ENCODE results near the gene MERTK.

The MERTK gene

DNA sequence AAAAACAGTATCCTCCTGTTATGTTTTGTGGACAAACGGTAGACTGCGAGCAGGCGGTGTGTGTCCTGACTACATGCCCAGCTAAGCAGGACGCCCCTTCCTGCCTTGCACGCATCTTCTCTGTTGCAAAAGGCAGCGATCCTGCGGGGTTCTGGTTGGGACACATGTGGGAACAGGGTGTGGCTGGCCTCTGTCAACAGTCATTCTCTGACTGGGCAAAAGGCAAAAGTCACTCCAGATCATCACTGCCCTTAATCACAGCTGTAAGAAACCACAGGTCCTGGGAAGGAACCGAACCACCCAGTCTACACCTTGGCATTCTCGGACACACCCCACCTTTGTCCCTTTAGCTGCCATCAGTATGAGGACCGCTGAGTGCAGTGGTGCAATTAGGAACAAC lies 112.3 kb downstream of the MERTK start:
- POLR2A ChIA-PET, result no interaction called here
- H3K4me3 ChIP-seq (ENCODE audit: low read depth, low read length), result no peak overlapping the region
- TF ChIP-seq, protein P1, sequence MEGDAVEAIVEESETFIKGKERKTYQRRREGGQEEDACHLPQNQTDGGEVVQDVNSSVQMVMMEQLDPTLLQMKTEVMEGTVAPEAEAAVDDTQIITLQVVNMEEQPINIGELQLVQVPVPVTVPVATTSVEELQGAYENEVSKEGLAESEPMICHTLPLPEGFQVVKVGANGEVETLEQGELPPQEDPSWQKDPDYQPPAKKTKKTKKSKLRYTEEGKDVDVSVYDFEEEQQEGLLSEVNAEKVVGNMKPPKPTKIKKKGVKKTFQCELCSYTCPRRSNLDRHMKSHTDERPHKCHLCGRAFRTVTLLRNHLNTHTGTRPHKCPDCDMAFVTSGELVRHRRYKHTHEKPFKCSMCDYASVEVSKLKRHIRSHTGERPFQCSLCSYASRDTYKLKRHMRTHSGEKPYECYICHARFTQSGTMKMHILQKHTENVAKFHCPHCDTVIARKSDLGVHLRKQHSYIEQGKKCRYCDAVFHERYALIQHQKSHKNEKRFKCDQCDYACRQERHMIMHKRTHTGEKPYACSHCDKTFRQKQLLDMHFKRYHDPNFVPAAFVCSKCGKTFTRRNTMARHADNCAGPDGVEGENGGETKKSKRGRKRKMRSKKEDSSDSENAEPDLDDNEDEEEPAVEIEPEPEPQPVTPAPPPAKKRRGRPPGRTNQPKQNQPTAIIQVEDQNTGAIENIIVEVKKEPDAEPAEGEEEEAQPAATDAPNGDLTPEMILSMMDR (IDR thresholded peaks at IDR 0.05; ENCODE audit: insufficient read depth, low read length, missing control alignments), result no peak
- DNase-seq (ENCODE audit: low read depth, low spot score), result no peak
- CTCF ChIA-PET, result no interaction called here

- ChIA-PET CTCF (no interaction called here), POLR2A (no interaction called here)
- TF ChIP-seq, protein P1 (IDR thresholded peaks at IDR 0.05; ENCODE audit: insufficient read depth, low read length, missing control alignments), result no peak
- no peak overlapping the region for H3K4me3 ChIP-seq (ENCODE audit: low read depth, low read length)
- DNase-seq (ENCODE audit: low read depth, low spot score), result no peak
Observed at GRCh38 chr2:112012556-112012955, 114.1 kb downstream of the MERTK start.

- no peak for DNase-seq (ENCODE audit: low read depth, low spot score)
- no peak overlapping the region for H3K4me3 ChIP-seq (ENCODE audit: low read depth, low read length)
- POLR2A ChIA-PET, result no interaction called here
- CTCF ChIA-PET, result interaction anchor here (1.7 kb wide), 1 partner anchor 10 kb away, joined by 4 read pairs; no protein-coding TSS in a partner anchor
- TF ChIP-seq, protein P1 (IDR thresholded peaks at IDR 0.05; ENCODE audit: insufficient read depth, low read length, missing control alignments), result no peak
Observed at GRCh38 chr2:112018846-112019245, 120.4 kb downstream of the MERTK start.

GRCh38 chr2:112019569-112019982 lies 121.2 kb downstream of the MERTK start:
- CTCF ChIA-PET, result interaction anchor here (1.0 to 1.7 kb wide), 2 partner anchors 11 to 132 kb away, joined by 3 to 4 read pairs; no protein-coding TSS in a partner anchor
- no peak overlapping the region for H3K4me3 ChIP-seq (ENCODE audit: low read depth, low read length)
- TF ChIP-seq, protein P1 (IDR thresholded peaks at IDR 0.05; ENCODE audit: insufficient read depth, low read length, missing control alignments), result no peak
- DNase-seq (ENCODE audit: low read depth, low spot score), result no peak
- POLR2A ChIA-PET, result no interaction called here

GRCh38 chr2:112020561-112020960 lies 122.2 kb downstream of the MERTK start:
- ChIA-PET CTCF (no interaction called here), POLR2A (no interaction called here)
- no peak overlapping the region for H3K4me3 ChIP-seq (ENCODE audit: low read depth, low read length)
- no peak for DNase-seq (ENCODE audit: low read depth, low spot score)
- TF ChIP-seq, protein P1 (IDR thresholded peaks at IDR 0.05; ENCODE audit: insufficient read depth, low read length, missing control alignments), result peak; percentile 9

GRCh38 chr2:112021290-112021689 lies 122.9 kb downstream of the MERTK start:
- TF ChIP-seq, protein P1 (IDR thresholded peaks at IDR 0.05; ENCODE audit: insufficient read depth, low read length, missing control alignments), result no peak
- ChIA-PET CTCF (no interaction called here), POLR2A (no interaction called here)
- no peak overlapping the region for H3K4me3 ChIP-seq (ENCODE audit: low read depth, low read length)
- DNase-seq (ENCODE audit: low read depth, low spot score), result no peak

All from AG04449 (cell line).